HG03460 (cell line): ENCODE measurements around the gene HSPB6.

Experiments used
- ATAC-seq: cut with Tn5 transposase; IDR thresholded peaks from one replicate; pipeline ENCODE4 v1.9.1; 2021; ENCODE audit not compliant: unreplicated experiment

HSPB6 gene

DNA sequence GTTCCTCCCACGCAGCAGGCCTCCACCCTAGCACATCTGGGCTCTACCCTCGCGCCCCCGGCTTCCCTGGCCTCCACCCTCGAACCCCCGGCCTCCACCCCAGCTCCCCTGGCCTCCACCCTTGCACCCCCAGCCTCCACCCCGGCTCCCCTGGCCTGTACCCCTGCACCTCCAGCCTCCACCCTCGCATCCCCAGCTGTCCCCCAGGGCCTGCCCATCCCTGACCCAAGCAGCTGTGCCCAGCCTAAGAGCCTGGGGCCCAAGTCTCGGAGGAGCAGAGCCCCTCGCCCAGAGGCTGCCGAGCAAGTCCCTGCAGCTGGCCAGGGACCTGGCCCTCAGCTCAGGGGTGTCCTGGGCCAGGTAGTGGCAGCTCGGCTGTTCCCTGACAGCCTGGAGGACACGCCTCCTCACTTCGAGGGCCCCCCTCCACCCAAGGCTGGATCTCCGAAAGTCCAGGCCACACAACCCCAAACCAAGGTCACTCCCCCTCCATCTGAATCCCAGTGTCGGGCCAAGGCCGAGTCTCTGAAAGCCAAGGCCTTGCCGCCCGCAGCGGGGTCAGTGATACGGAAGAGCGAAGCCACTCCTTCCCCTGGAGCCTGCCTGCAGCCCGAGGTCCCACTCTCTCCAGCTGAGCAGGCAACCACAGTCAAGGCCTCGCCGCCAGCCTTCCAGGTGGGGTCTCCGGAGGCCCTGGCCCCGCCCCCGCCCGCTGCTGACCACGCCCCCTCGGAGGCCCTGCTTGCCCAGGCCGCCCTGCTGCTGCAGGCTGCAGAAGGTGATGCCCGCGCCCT is 10.7 kb upstream of the HSPB6 start:
- no peak for ATAC-seq

DNA sequence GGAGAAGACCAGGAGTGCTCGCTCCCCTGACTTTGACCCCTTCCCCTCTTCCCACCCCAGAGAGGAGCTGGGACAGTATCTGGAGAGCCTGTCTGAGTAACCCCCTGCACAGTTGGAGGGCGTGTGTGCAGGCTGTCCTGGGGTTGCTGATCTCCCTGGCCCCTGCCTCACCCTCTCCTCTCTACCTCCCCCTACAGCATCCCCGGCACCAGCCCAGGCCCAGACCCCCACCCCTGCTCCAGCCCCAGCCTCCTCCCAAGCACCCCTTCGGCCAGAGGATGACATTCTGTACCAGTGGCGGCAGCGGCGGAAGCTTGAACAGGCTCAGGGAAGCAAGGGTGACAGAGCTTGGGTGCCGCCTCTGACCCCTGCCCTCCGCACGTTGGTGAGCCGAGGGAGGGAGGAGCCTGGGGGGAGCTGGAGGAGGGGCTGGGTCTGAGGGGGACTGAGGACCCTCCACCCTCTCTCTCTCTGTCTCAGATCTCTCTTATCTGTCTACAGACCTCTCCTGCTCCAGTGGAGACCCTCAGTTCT is 9.8 kb upstream of the HSPB6 start:
- ATAC-seq = no peak

- no peak for ATAC-seq
Measured at GRCh38 chr19:35764432-35765315, 7.8 kb upstream of the HSPB6 start.

DNA sequence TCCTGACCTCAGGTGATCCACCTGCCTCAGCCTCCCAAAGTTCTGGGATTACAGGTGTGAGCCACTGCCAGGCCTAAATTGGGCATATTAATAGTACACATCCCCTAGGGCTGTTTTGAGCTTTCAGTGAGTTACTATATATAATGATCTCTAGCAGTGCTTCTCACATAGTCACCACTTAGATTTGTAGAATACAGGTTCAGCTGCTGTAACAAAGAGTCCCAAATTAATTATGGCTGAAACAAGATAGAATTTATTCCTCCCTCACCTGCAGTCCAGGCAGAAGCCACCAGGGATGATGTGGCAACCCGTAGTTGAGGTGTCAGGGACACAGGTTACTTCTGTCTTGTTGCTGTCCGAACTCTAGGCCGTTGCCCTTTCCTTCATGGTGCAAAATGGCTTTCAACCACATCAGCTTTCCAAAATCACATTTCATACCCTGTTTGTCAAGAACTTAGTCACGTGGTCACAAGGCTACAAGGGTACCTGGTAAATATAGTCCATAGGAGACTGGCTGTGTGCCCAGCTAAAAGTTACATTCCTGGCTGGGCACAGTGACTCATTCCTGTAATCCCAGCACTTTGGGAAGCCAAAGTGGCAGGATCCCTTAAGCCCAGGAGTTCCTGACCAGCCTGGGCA is 4.0 kb upstream of the HSPB6 start:
- no peak for ATAC-seq

DNA sequence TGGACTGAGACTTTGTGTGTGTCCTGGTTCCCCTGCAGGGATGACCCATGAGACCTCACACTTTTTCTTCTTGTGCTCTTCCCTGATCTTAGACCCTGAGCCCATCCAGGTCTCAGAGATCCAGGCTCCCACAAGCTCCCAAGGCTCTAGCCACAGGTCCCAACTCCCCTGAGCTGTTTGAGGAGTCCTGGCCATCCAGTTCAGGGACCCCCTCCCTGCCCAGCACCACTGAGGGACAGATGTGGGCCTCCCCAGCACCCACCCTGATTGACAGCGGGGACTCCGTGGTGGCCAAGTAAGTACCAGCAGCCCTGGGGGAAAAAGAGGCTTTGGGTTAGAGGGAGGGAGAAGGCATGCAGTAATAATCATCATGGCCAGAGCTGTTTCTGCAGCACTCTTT is 2.9 kb upstream of the HSPB6 start:
- ATAC-seq = no peak

DNA sequence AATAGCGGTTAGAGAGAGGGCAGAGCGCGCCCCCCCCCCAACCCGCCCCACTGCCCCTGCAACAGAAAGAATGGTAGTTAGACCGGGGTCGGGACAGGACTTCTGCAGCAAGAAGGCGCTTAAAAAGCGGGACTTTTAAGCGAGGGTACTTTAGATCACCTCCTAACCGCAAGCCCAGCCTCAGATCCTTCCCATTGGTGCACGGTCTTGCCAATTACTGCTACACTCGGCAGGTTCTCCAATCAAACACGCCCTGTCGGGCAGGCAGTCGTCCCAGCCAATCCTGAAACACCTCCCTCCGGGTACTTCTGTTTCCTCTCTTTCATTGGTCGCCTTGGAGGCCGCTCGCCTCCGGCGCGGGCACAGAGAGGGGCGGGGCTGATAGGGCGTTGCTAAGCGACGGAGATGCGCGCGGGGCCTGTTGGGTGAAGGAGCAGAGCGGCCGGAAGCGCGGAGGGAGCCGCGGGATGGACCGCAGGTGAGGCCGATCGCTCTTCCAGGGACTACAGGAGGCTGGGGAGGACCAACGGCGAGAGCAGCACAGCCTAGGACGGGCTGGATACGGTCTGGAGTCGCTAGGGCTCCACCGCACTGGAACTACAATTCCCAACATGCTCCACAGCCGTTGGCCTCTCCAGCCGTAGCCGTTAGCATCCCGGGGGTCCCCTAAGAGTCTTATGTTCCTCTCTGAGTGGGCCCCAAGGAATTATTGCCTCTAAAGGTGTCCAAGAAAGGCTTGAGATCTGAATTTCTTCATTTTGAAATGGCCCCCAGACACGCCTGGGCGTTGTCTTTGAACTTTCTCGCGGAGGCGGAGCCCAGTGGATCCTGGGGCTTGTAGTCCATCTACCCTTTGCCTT is 1.1 kb upstream of the HSPB6 start, which contains the start of gene PROSER3:
Gene PROSER3, plus strand, starts transcription at position 428 of the 860 bp plus-strand sequence. Its CDS starts 40 bp downstream, at position 468.
- peak; percentile 95 for ATAC-seq

DNA sequence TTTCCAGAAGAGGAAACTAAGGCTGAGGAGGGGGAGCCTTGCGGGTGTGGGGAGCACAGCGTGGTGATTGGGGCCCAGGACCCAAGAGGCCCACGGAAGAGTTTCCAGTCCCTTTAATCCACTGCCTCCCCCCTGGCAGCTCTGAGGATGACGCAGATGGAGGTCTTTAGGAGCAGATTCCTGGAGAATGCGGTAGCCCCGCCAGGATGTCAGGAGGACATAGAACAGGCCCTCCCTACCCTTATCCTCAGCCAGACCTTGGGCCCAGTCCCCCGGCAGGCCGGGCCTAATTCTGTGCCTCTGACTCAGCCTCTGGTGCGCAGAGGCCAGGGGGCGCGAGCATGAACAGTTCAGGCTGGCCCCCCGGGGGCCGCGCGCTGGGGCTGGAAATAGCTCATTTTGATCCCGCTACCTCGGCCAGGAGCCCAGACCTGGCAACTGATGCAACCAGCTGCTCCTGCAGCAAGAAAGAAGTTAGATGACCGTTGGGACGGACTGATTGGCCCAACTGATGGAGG is 461 bp upstream of the HSPB6 start:
- no peak for ATAC-seq

DNA sequence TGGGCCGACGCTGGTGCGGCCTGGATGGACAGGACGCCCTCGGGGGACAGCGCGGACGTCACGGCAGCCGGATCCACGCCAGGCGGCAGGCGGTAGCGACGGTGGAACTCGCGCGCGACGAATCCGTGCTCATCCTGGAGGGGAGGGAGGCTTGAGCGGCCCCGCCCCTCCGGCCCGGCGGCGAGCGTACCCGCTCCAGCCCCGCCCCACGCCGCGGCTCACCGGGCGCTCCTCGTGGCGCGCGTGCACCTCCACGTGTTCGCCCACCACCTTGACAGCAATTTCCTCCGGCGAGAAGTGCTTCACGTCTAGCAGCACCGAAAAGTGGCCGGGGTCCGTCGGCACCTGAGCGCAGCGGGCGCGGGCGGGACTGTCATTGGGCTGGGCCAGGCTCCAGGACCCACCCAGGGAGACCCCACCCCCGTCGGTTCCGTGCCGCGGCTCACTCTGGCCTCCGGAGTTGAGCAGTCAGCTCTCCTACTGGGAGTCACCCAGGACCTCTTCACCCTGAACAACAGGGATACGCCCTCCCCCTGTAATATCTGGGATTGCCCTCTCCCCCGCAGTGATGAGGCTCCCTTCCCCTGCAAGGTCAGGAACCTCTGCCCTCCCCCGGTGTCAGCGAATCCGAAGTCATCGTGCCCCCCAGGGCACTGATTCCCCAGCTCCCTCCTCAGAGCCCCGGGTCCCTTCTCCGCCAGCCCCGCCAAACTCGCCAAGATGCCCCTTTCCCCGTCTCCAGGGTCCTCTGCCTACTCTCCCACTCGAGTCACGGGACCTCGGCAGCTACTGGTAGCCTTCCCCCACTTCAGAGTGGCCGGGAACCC is 1.1 kb downstream of the HSPB6 start:
- no peak for ATAC-seq

GRCh38 chr19:35755131-35755549 is 1.7 kb downstream of the HSPB6 start:
- ATAC-seq = no peak

DNA sequence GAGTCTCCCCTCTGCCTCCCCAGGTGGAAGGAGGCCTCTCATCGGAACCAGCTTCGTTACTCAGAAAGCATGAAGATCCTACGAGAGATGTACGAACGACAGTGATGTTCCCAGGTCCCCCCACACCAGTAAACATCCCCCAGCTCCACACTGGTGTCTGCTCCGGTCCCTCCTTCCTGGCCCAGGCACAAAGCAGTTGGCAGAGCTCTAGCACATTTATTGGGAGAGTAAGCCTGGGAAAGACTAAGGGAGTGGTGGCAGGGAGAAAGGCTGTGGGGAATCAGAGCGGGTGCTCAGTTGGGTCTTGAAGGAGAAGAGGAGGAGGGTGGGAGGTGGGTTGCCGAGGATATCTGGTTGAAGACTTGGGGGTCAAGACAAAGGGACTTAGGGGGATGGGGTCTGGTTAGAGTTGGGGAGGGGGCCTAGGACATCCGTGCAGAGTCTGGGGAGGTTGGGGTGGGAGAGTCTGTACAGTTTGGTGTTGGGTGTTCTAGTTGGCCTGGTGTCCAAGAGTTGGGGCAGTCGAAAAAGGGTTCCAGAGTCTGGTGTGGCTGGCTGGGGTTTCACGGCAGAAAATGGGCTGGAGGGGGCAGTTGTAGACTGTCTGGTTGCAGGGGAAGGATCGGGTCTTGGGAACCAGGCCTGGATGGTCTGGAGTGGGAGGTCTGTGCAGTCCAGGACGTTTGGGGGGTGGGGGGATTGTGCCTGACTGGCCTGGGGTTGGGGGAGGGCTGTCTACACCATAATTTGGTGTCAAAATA is 2.3 kb downstream of the HSPB6 start:
- no peak for ATAC-seq

GRCh38 chr19:35753634-35754369 is 3.0 kb downstream of the HSPB6 start:
- no peak for ATAC-seq

DNA sequence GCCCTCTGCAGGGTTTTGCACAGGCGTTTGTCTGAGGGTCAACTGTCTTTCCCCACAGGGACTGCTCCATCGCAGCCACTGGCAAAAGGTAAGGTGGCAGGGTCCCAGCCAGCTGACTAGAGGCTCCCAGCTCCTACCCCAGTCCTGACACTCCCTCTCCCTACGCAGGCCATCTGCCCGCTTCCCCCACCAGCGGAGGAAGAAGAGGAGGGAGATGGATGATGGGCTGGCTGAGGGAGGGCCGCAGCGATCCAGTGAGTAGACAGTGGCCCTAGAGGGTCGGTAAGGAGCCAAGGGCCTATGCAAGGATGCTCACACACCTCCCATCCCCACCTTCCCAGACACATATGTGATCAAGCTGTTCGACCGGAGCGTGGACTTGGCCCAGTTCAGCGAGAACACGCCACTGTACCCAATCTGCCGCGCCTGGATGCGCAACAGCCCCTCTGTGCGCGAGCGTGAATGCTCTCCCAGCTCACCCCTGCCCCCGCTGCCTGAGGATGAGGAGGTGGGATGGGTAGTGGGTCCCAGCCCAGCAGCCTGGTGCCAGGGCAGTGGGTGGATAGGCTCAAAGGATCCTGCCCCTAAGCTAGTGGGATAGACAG is 4.0 kb downstream of the HSPB6 start:
- no peak for ATAC-seq

- no peak for ATAC-seq
Measured at GRCh38 chr19:35751839-35752745, 4.7 kb downstream of the HSPB6 start.

GRCh38 chr19:35750167-35750566 is 6.7 kb downstream of the HSPB6 start:
- ATAC-seq = no peak

DNA sequence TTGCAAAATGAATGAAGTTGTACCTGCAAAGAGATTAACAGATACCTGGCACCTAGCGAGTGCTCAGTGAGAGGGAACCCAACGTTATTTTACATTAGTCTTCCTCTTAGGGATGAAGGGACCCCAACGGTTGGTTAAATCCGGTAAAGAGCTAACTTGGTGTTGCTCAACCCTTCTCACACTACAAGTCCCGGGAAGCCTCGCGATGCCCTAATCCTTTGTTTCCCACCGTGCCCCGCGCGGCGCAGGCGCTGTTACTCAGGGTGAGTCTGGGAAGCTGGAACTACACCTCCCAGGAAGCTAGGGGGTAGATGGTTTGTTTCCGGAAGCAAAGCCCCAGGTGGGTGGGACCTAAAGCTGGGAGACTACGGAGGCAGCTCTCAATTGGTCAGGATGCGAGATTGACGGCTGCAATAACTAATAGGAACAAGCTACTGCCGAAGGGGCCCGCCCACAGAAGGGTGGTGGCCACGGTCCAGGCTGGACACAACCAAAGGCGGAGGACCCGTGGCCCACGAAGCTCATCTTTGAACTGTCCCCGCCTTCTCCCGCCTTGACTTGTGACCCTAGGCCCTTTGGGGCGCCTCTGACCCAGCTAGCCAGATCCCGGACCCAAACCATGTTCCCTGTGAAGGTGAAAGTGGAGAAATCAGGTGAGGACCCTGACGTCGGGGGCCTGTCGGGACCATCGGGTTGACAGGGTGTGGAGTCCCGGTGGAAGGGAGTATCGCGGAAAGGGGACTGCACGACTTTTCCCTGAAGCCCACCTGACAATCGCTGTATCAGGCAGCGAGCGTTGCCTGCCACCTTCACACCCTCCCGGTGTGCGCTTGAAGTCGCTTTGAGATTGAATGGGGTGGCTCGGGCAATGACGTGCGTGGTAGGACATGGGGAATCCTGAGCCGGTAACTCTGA is 8.5 kb downstream of the HSPB6 start, which contains the start of gene LIN37:
Gene LIN37, plus strand, starts transcription at position 471 of the 915 bp plus-strand sequence. Its CDS starts 149 bp downstream, at position 620.
- peak; percentile 57 for ATAC-seq
